H1 (cell line): ENCODE data around the gene EPB41L2. TPM values are rescaled to one million over a fixed set of nuclear protein-coding genes. Genes with fewer than 3 reads are reported as not detected.

Source experiments
- CTCF ChIA-PET: fragments of 300-600 bp; sonication (Branson Sonifier 250); formaldehyde crosslinking; loops from one replicate; lab custom pipeline; 2021; ENCODE audit not compliant: partially characterized antibody; lab: Charles Lee
- POLR2A ChIA-PET: fragments of 300-600 bp; sonication (Branson Sonifier 250); formaldehyde crosslinking; loops from one replicate; lab custom pipeline; 2021; ENCODE audit warnings: inconsistent platforms; ENCODE audit not compliant: partially characterized antibody; lab: Charles Lee
- DNase-seq, 2 experiments: peaks; one replicate each; pipeline versions ENCODE4 v3.0.0 to v3.0.0-alpha.2; 2010 to 2022; ENCODE audit warnings: low spot score in 2 of 2, low read depth in 1 of 2, mixed read lengths in 1 of 2
- FAIRE-seq: peaks from 2 replicates; lab custom pipeline; 2011; peaks lifted over from hg19 to GRCh38; lab: Jason Lieb, UNC
- H2AFZ ChIP-seq: 2 replicates; pipeline ENCODE4 v1.8.1; 2012; ENCODE audit warnings: low read length, inconsistent platforms
- H2AK5ac ChIP-seq: 2 replicates; pipeline ENCODE4 v1.6.1; 2013; ENCODE audit warnings: low read depth, low read length
- H2BK120ac ChIP-seq: replicated peaks from 2 replicates; pipeline ENCODE3; 2013; ENCODE audit warnings: low read depth, low read length, inconsistent platforms
- H2BK12ac ChIP-seq: 2 replicates; pipeline ENCODE4 v1.6.1; 2013; ENCODE audit warnings: low read depth, low read length
- H2BK15ac ChIP-seq: 2 replicates; pipeline ENCODE4 v1.6.1; 2013; ENCODE audit warnings: low read length
- H2BK20ac ChIP-seq: 2 replicates; pipeline ENCODE4 v1.6.1; 2013; ENCODE audit warnings: low read length
- H2BK5ac ChIP-seq: 2 replicates; pipeline ENCODE4 v1.6.1; 2013; ENCODE audit warnings: low read depth, low read length
- H3K14ac ChIP-seq: 2 replicates; pipeline ENCODE4 v1.6.1; 2013; ENCODE audit warnings: inconsistent platforms; ENCODE audit not compliant: insufficient read length
- H3K18ac ChIP-seq: 2 replicates; pipeline ENCODE4 v1.6.1; 2013; ENCODE audit warnings: low read length; ENCODE audit errors: extremely low read depth
- H3K23ac ChIP-seq: 2 replicates; pipeline ENCODE4 v1.6.1; 2013; ENCODE audit warnings: inconsistent platforms; ENCODE audit not compliant: insufficient read length
- H3K23me2 ChIP-seq: 2 replicates; pipeline ENCODE4 v1.6.1; 2013; ENCODE audit warnings: low read depth, low read length
- H3K27ac ChIP-seq: 2 replicates; pipeline ENCODE4 v1.6.1; 2011; ENCODE audit warnings: low read depth, low read length, inconsistent platforms
- H3K27me3 ChIP-seq, 4 experiments: replicated peaks in 1 of 4; 1 replicate in 1 of 4; 2 replicates in 3 of 4; pipeline versions ENCODE4 v1.6.1 to v1.8.1; 2011 to 2013; ENCODE audit warnings: low read length in 3 of 4, mild to moderate bottlenecking in 3 of 4, inconsistent platforms in 2 of 4, mixed read lengths in 2 of 4, moderate library complexity in 1 of 4; ENCODE audit not compliant: control insufficient read depth in 3 of 4, insufficient read depth in 3 of 4; ENCODE audit errors: extremely low read depth in 1 of 4
- H3K36me3 ChIP-seq, 4 experiments: 2 replicates each; pipeline versions ENCODE4 v1.6.1 to v1.8.1; 2011 to 2013; ENCODE audit warnings: mild to moderate bottlenecking in 4 of 4, low read length in 3 of 4, moderate library complexity in 2 of 4, control low read depth in 1 of 4, inconsistent platforms in 1 of 4; ENCODE audit not compliant: insufficient read depth in 4 of 4, control insufficient read depth in 2 of 4
- H3K4ac ChIP-seq: replicated peaks from 2 replicates; pipeline ENCODE3; 2013; ENCODE audit warnings: low read length, low read depth, mixed read lengths, inconsistent platforms; ENCODE audit not compliant: insufficient read length
- H3K4me1 ChIP-seq, 4 experiments: replicated peaks in 1 of 4; 1 replicate in 1 of 4; 2 replicates in 3 of 4; pipeline versions ENCODE4 v1.6.1 to v1.8.1; 2011 to 2013; ENCODE audit warnings: low read length in 3 of 4, inconsistent platforms in 2 of 4, mixed read lengths in 1 of 4; ENCODE audit not compliant: insufficient read depth in 4 of 4, control insufficient read depth in 3 of 4
- H3K4me2 ChIP-seq, 2 experiments: 2 replicates each; pipeline versions ENCODE4 v1.6.1 to v1.8.1; 2011 to 2013; ENCODE audit warnings: low read depth in 2 of 2, low read length in 2 of 2, control low read depth in 1 of 2, inconsistent platforms in 1 of 2, mild to moderate bottlenecking in 1 of 2; ENCODE audit not compliant: insufficient read depth in 1 of 2
- H3K4me3 ChIP-seq, 4 experiments: fragments of 200-600, 300-600 bp in 1 of 4; sonication (generic), shearing (Covaris generic), sonication (Bioruptor Twin) in 1 of 4; 2 replicates each; pipeline versions ENCODE4 v1.5.1 to v1.8.1; 2011 to 2016; ENCODE audit warnings: low read length in 4 of 4, low read depth in 3 of 4, control low read depth in 2 of 4, inconsistent platforms in 2 of 4, mild to moderate bottlenecking in 2 of 4, mixed read lengths in 1 of 4, moderate library complexity in 1 of 4; ENCODE audit not compliant: insufficient read depth in 2 of 4; ENCODE audit errors: extremely low read depth in 1 of 4
- H3K56ac ChIP-seq: replicated peaks from 2 replicates; pipeline ENCODE3; 2013; ENCODE audit warnings: low read depth, mild to moderate bottlenecking, mixed read lengths, low read length, inconsistent platforms; ENCODE audit not compliant: insufficient read length
- H3K79me1 ChIP-seq: 2 replicates; pipeline ENCODE4 v1.6.1; 2013; ENCODE audit warnings: low read depth, low read length, control low read depth
- H3K79me2 ChIP-seq, 2 experiments: 2 replicates each; pipeline versions ENCODE4 v1.6.1 to v1.8.1; 2012 to 2013; ENCODE audit warnings: low read length in 2 of 2, mild to moderate bottlenecking in 2 of 2, inconsistent platforms in 1 of 2; ENCODE audit not compliant: insufficient read depth in 2 of 2, control insufficient read depth in 1 of 2
- H3K9ac ChIP-seq, 4 experiments: replicated peaks in 1 of 4; 1 replicate in 1 of 4; 2 replicates in 3 of 4; pipeline versions ENCODE4 v1.6.1 to v1.8.1; 2011 to 2013; ENCODE audit warnings: low read depth in 3 of 4, low read length in 3 of 4, control low read depth in 2 of 4, mild to moderate bottlenecking in 2 of 4, moderate library complexity in 2 of 4, inconsistent platforms in 1 of 4; ENCODE audit errors: extremely low read depth in 1 of 4
- H3K9me3 ChIP-seq, 2 experiments: 2 replicates each; pipeline versions ENCODE4 v1.6.1 to v1.8.1; 2012 to 2013; ENCODE audit warnings: mild to moderate bottlenecking in 2 of 2, moderate library complexity in 2 of 2, control low read depth in 1 of 2, inconsistent platforms in 1 of 2, low read depth in 1 of 2, low read length in 1 of 2, mixed read lengths in 1 of 2; ENCODE audit not compliant: insufficient read depth in 2 of 2
- H4K20me1 ChIP-seq, 2 experiments: replicated peaks in 1 of 2; 2 replicates each; pipeline versions ENCODE3 to v1.8.1; 2011 to 2013; ENCODE audit warnings: inconsistent platforms in 2 of 2, low read length in 2 of 2, mild to moderate bottlenecking in 1 of 2; ENCODE audit not compliant: insufficient read depth in 2 of 2, control insufficient read depth in 1 of 2
- H4K5ac ChIP-seq: 2 replicates; pipeline ENCODE4 v1.6.1; 2013; ENCODE audit warnings: low read length, low read depth, mixed read lengths, inconsistent platforms; ENCODE audit not compliant: insufficient read length
- H4K8ac ChIP-seq: 2 replicates; pipeline ENCODE4 v1.8.0; 2013; ENCODE audit warnings: mild to moderate bottlenecking, moderate library complexity, low read length, inconsistent platforms; ENCODE audit not compliant: insufficient read depth; ENCODE audit errors: extremely low read depth
- H4K91ac ChIP-seq: replicated peaks from 2 replicates; pipeline ENCODE3; 2013; ENCODE audit warnings: low read length, mixed read lengths, inconsistent platforms; ENCODE audit not compliant: insufficient read length
- BRCA1 ChIP-seq: IDR thresholded peaks from 2 replicates; pipeline ENCODE4 v1.6.1; 2012; ENCODE audit warnings: low read depth, low read length, improper control_type of control experiment
- KDM4A ChIP-seq: IDR thresholded peaks from one replicate; pipeline ENCODE4 v1.7.1; 2012; ENCODE audit warnings: low read depth, mild to moderate bottlenecking, moderate library complexity, low read length, inconsistent platforms; ENCODE audit not compliant: severe bottlenecking
- MAFK ChIP-seq: IDR thresholded peaks from 2 replicates; pipeline ENCODE4 v1.6.1; 2012; ENCODE audit warnings: low read depth, mild to moderate bottlenecking, improper control_type of control experiment, low read length
- SIX5 ChIP-seq: IDR thresholded peaks from 2 replicates; pipeline ENCODE4 v1.6.1; 2011; ENCODE audit warnings: mild to moderate bottlenecking, low read depth, low read length
- SP4 ChIP-seq: IDR thresholded peaks from 2 replicates; pipeline ENCODE4 v1.6.1; 2012; ENCODE audit warnings: low read length, inconsistent platforms
- WGBS, 2 experiments: shearing (Covaris generic) in 1 of 2; methylation state at CpG; one replicate each; pipeline versions ENCODE4 v1.1.6 to v1.1.7; 2013 to 2015; ENCODE audit warnings: low lambda C conversion rate in 2 of 2, mixed read lengths in 2 of 2, inconsistent platforms in 1 of 2, low coverage in 1 of 2, missing lambda C conversion rate in 1 of 2; ENCODE audit not compliant: insufficient replicate concordance in 2 of 2, insufficient coverage in 1 of 2, insufficient read length in 1 of 2; ENCODE audit errors: extremely low coverage in 1 of 2, missing lambda C conversion rate in 1 of 2; 5-methylcytosine and 5-hydroxymethylcytosine counted together
- polyA plus RNA-seq, 7 experiments: library from polyadenylated mRNA; depleted of rRNA in 3 of 7; stranded (reverse) in 5 of 7; unstranded in 2 of 7; fragments of >200 nt in 5 of 7; fragments of 200-250 nt in 2 of 7; gene quantifications; 1 replicate in 5 of 7; 2 replicates in 1 of 7; 4 replicates in 1 of 7; pipeline versions ENCODE4 v1.2.1 to v1.2.3, GENCODE V29; 2011 to 2013; ENCODE audit warnings: missing spikeins in 2 of 7, mixed read lengths in 2 of 7
- total RNA-seq: library from RNA; stranded (reverse); fragmentation: NEBNext Ultra II Directional; extraction: Animal tissue kit (Norgen Biotek cat#: 25700); gene quantifications from 2 replicates; pipeline ENCODE4 v1.2.1, GENCODE V29; 2021

EPB41L2 gene
- total and polyA plus RNA-seq, 2 of the 8 experiments (the other 6 are each of a cell fraction or from before 2014, with no cell fraction given), result 22.5 to 123 TPM

DNA sequence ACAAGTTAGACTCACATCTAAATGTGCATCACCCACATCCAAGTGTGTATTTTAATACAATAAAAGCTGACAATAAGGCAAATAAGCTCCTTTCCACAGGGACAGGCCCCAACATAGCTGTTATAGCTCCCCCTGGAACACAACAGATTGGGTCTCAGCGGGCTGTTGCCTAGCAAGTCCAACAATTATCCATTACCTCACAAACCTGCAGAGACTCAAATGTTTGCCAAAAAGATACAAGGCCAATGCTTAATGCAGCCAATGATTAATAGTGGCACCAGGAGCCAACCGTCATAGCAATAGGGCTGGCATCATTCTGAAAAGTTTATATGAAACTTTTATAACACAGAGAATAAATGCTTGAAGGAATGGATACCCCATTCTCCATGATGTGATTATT lies 35.7 kb downstream of the EPB41L2 start:
- Histone ChIP-seq H3K23ac (no peak overlapping the region), H2AK5ac (no peak overlapping the region), H3K27ac (no peak overlapping the region), H3K9me3 (no peaks in the 10 kb centered on the region; a peak in 1 of 4 replicates), H3K23me2 (no peaks in the 10 kb centered on the region), H4K20me1 (no peaks in the 10 kb centered on the region), H2BK20ac (no peak overlapping the region), H2BK5ac (no peak overlapping the region), H3K9ac (no peak overlapping the region), H2BK15ac (no peak overlapping the region), H4K8ac (no peak overlapping the region), H4K91ac (no peak overlapping the region), H3K18ac (no peak overlapping the region), H3K27me3 (no peaks in the 10 kb centered on the region), H2BK120ac (no peak overlapping the region), H3K4me1 (peaks cover 0 to 4% (median 2%) of the 10 kb centered on the region in 4 experiments; a peak in 3 of 7 replicates), H3K4ac (no peak overlapping the region), H4K5ac (no peak overlapping the region), H3K79me1 (peaks cover 8% of the 10 kb centered on the region), H2AFZ (no peak overlapping the region), H3K36me3 (no peaks in the 10 kb centered on the region), H3K56ac (no peak overlapping the region)
- CTCF ChIA-PET, result interaction anchor here (1.0 kb wide), 1 partner anchor 10 kb away, joined by 3 read pairs; no protein-coding TSS in a partner anchor
- POLR2A ChIA-PET, result interaction anchor here (1.5 kb wide), 1 partner anchor 13 kb away, joined by 3 read pairs; no protein-coding TSS in a partner anchor
- no peak for DNase-seq
- FAIRE-seq, result no peak
- no peak for TF ChIP-seq BRCA1
- TF ChIP-seq SP4, result no peak
- no peak for TF ChIP-seq KDM4A
- TF ChIP-seq SIX5, result no peak
- no peak for TF ChIP-seq MAFK
- TF ChIP-seq, all 59 proteins: peak for 0
- Histone ChIP-seq H2BK12ac (no peak overlapping the region), H3K4me3 (no peak overlapping the region), H3K14ac (no peak overlapping the region), H3K79me2 (peaks cover 5 to 73% of the 10 kb centered on the region in 2 experiments; a peak in 3 of 4 replicates), H3K4me2 (no peak overlapping the region)
- 91% methylated on average over 2 of the region's 2 CpGs; no CpG with 5 or more reads in 1 of the 2 experiments for WGBS, 2 experiments
